ENCODE measurements around the gene NUDT1. TPM values are rescaled to one million over a fixed set of nuclear protein-coding genes. Genes with fewer than 3 reads are reported as not detected.

Gene NUDT1
- total RNA-seq, 1 experiment from 2014 or later = 47.4 TPM

- ChIA-PET POLR2A (no interaction called here), RAD21 (ENCODE audit: low non-redundant PET in 1 of 2, low total read pairs in 2 of 2, uncharacterized antibody in 2 of 2, unreplicated experiment in 2 of 2) (no interaction called here)
- intact Hi-C loops (cut with micrococcal nuclease) = loop anchor here (10.0 kb wide), 1 partner anchor 97 kb away; no protein-coding TSS in a partner anchor
These were observed 40.2 kb upstream of the NUDT1 start for GRCh38 chr7:2201686-2202360.

More at GRCh38 chr7:2201686-2202360, 40.2 kb upstream of the NUDT1 start:
- no peak overlapping the region for H3K4me3 ChIP-seq (replicated peaks in 1 of 2; ENCODE audit: low read depth in 1 of 2, low read length in 2 of 2)
- H2AFZ ChIP-seq (ENCODE audit: low read depth, low read length, poor library complexity, severe bottlenecking) = no peak overlapping the region
- CTCF ChIA-PET = no interaction called here
- no peaks in the 10 kb centered on the region for H3K4me1 ChIP-seq (ENCODE audit: control insufficient read depth in 1 of 2, insufficient read depth in 2 of 2, low read length in 2 of 2)
- no peaks in the 10 kb centered on the region for H3K79me2 ChIP-seq (ENCODE audit: insufficient read depth, low read length)
- no peak overlapping the region for H3K4me2 ChIP-seq (ENCODE audit: low read length)
- no peaks in the 10 kb centered on the region for H3K27me3 ChIP-seq (ENCODE audit: insufficient read depth, low read length)
- H4K20me1 ChIP-seq (ENCODE audit: insufficient read depth) = no peaks in the 10 kb centered on the region
- TF ChIP-seq EZH2phosphoT487 (IDR thresholded peaks at IDR 0.05; ENCODE audit: borderline replicate concordance) = no peak
- TF ChIP-seq SIN3A (IDR thresholded peaks at IDR 0.05; ENCODE audit: low read depth) = no peak
- TF ChIP-seq ZFX (IDR thresholded peaks at IDR 0.05) = no peak
- TF ChIP-seq TCF7L2 (IDR thresholded peaks at IDR 0.05; ENCODE audit: borderline replicate concordance, extremely low read depth, insufficient read depth, insufficient read length) = no peak
- TF ChIP-seq CTCF (IDR thresholded peaks at IDR 0.05 in 2 of 3, conservative IDR thresholded peaks at IDR 0.05 in 1 of 3; ENCODE audit: borderline replicate concordance in 1 of 3, insufficient read depth in 1 of 3, low read depth in 2 of 3, low read length in 2 of 3) = no peak
- no peak for TF ChIP-seq CBX3 (IDR thresholded peaks at IDR 0.05; ENCODE audit: low read depth)
- H3K27ac ChIP-seq (ENCODE audit: low read depth, low read length) = no peak overlapping the region
- H3K9ac ChIP-seq (ENCODE audit: low read length) = no peak overlapping the region
- DNase-seq (ENCODE audit: low read depth, low spot score) = no peak
- H3K9me2 ChIP-seq (ENCODE audit: insufficient read depth) = no peaks in the 10 kb centered on the region
- H3K36me3 ChIP-seq (ENCODE audit: control insufficient read depth in 1 of 2, insufficient read depth in 2 of 2, low read length in 2 of 2) = peaks cover 3 to 10% of the 10 kb centered on the region in 2 experiments; a peak in 2 of 4 replicates
- no peaks in the 10 kb centered on the region for H3K9me3 ChIP-seq (ENCODE audit: control insufficient read depth in 1 of 2, insufficient read depth in 1 of 2, low read depth in 1 of 2, low read length in 2 of 2)
- no TSS peak for BruUV-seq (replicated peaks)
- ATAC-seq = no peak
